ENCODE measurements around the gene FAM135A.
"Not testable (repeated sequence)": the region's sequence is repeated elsewhere in the genome, so short reads cannot be mapped to it uniquely, and the experiment has no call there.

Gene FAM135A

DNA sequence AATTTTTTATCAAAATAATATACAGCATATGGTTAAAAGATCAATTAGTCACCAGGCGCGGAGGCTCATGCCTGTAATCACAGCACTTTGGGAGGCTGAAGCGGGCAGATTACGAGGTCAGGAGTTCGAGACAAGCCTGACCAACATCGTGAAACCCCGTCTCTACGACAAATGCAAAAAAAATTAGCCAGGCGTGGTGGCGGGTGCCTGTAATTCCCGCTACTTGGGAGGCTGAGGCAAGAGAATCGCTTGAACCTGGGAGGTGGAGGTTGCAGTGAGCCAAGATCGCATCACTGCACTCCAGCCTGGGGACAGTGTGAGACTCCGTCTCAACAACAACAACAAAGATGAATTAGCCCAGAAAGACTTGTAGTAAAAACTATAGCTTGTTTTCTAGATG lies 46.4 kb downstream of the FAM135A start:
- DNase-seq (ENCODE audit: low read depth in 2 of 2) = not testable (repeated sequence)

DNA sequence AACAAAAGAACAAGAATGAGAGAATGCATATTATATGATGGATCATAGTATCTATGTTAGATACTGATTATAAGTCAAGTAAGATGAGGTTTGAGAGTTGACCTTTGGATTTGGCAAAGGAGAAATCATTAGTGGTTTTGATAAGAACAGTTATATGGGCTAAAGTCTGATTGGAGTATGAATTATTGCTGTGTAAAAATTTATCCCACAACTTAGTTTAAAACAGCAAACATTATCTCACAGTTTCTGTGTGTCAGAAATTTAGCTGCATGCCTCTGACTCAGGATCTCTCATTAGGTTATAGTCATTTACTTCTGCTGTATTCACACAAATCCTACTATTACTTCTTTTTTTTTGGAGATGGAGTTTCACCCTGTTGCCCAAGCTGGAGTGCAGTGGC lies 56.7 kb downstream of the FAM135A start:
- no peak for DNase-seq (ENCODE audit: low read depth in 2 of 2)

DNA sequence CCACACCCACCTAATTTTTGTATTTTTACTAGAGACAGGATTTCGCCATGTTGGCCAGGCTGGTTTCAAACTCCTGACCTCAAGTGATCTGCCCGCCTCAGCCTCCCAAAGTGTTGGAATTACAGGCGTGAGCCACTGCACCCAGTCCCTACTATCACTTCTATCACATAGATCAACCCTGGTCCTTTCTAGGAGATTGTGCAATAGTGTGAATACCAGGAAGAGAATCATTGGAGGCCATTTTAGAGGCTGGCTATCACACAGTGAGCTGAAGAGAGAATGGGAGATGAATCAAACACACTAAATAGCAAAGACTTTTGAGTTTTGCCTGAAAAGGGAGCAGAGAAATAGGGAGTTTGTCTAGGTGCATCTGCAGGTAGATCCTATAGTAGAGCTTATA lies 57.2 kb downstream of the FAM135A start:
- DNase-seq (ENCODE audit: low read depth in 2 of 2) = not testable (repeated sequence)

DNA sequence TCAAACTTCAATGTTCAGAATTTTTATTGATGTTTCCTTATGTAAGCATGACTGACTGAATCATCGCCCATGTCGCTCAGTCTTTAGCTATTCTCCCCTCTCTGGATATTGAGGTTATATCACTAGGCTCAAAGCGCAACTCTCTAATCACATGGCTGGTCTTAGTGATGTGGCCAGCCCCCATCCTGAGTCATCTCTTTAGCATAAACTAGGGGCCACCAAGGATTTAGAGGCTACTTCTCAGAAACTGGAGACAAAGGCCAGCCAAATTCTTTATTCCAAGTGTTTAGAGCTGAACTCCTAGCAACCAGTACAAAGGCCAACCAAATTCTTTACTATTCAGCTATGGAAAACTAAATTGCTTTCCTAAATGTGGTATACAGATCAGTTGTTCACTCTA lies 61.4 kb downstream of the FAM135A start:
- no peak for DNase-seq (ENCODE audit: low read depth in 2 of 2)

DNA sequence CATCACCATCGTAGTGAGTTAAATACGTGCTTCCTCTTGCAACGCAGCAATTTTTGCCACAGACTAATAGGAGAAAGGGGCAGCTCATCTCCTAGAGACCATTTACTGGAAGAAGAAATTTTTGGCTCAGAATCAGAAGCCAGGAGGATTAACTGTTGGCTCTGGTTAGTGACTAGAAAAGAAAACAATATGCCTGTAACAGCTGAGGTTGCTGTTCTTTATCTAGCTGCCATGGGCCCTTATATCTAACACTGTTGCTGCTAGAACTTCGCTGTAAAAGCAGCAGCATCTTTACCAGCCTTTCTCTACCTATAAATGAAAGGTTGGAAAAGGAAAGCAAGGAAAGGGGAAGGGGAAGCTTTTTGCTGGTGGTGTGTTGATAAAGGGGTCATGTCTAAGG lies 65.9 kb downstream of the FAM135A start:
- no peak for DNase-seq (ENCODE audit: low read depth in 2 of 2)

DNA sequence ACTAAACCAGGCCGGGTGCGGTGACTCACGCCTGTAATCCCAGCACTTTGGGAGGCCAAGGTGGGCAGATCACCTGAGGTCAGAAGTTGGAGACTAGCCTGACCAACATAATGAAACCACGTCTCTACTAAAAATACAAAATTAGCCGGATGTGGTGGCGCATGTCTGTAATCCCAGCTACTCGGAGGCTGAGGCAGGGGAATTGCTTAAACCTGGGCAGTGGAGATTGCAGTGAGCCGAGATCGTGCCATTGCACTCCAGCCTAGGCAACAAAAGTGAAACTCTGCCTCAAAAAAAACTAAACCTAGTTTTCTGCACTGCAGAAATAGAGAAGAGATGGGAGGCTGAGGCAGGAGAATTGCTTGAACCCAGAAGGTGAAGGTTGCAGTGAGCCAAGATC lies 73.3 kb downstream of the FAM135A start:
- not testable (repeated sequence) for DNase-seq (ENCODE audit: low read depth in 2 of 2)

DNA sequence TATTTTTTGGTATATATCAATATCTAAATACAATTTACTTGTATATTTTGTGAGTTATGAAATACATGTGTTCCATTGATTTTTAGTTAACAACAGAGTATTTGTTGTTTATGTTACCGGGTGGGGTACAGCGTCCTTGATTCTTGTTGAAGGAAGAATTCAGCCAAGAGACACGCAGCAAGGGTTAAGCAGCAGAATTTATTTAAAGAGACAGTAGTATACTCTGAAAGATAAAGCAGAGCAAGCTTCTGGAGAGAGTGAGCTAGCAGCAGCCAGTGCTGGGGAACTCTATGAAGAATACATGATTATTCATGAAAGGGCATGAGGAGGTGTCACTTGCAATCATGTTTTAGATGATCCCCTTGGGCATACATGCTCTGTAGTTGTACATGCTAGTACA lies 76.1 kb downstream of the FAM135A start:
- DNase-seq (ENCODE audit: low read depth in 2 of 2) = no peak

DNA sequence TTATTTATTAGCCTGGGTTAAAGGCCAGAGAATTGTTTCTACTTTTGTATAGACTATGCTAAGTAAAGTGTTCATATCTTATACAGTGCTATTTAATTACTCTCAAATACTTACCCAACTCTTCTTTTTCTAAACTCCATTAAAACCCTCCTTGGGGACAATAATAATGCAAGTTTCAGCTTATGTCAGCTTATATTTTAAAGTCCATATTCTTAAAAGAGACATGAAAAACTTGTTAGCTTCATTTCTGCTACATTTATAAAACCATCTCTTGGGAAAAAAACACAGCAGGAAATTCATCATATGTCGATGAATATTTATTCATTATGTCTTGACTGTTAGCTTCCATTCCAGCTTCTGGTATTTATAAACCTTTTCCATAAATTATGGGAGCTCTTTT lies 81.5 kb downstream of the FAM135A start:
- no peak for DNase-seq (ENCODE audit: low read depth in 2 of 2)

DNA sequence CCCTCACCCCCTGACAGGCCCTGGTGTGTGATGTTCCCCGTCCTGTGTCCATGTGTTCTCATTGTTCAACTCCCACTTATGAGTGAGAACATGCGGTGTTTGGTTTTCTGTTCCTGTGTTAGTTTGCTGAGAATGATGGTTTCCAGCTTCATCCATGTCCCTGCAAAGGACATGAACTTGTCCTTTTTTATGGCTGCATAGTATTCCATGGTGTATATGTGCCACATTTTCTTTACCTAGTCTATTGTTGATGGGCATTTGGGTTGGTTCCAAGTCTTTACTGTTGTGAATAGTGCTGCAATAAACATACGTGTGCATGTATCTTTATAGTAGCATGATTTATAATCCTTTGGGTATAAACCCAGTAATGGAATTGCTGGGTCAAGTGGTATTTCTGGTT lies 82.5 kb downstream of the FAM135A start:
- DNase-seq (ENCODE audit: low read depth in 2 of 2) = not testable (repeated sequence)

DNA sequence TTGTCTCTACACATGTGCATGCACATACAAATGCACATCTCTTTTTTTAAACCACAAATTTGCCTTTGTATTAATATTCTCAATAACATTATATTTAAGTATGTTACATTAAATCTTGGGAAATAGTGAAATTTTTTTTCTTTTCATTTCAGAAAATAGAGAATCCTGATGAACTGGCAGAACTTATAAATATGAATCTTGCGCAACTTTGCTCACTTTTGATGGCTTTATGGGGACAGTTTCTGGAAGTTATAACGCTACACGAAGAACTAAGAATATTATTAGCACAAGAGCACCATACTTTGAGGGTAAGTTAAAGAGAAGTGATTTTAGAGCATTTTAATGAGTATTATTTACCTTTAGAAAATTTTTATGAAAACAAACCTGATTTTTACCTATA lies 89.2 kb downstream of the FAM135A start:
- DNase-seq (ENCODE audit: low read depth in 2 of 2) = no peak

DNA sequence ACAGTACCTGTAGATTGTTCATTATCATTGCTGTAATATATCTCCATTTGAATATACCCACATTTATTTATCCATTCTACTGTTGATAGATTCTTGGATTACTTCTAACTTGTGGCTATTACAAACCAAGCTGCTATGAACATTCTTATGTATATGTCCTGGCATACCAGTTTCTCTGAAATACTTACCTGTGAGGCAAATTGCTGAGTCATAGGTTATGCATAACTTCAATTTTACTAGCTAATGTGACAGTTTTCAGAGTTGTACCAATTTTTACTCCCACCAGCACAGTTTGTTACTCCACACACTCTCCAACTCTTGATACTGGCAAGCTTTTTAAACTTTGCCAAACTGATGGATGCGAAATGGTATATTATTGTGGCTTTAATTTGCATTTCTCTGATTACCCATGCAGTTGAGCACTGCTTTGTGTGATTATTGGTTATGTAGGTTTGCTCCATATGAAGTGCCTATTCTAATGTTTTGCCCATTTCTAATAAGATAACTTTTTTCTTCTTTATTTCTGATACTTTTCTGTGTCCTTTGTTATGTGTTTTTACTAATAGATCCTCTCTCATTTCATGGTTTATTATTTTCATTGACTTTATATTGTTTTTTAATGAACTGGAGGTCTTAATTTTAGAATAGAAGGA lies 90.6 kb downstream of the FAM135A start:
- DNase-seq (ENCODE audit: low read depth in 2 of 2) = no peak

DNA sequence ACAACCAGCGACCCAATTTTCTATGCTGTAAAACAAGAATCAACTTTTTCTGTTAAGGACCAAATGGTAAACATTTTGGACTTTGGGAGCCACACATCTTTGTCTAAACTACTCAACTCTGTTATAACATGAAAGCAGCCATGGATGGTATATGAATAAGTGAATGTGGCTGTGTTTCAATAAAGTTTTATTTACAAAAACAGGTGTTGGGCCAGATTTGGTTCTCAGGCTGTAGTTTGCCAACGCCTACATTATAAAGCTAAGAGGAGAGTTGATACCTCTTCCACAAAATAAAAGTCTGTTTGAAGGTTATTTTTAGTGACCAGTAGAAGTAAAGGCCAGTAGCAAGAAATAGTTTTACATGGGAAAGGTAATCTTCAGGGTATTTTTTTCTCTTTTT lies 93.0 kb downstream of the FAM135A start:
- DNase-seq (ENCODE audit: low read depth in 2 of 2) = no peak

DNA sequence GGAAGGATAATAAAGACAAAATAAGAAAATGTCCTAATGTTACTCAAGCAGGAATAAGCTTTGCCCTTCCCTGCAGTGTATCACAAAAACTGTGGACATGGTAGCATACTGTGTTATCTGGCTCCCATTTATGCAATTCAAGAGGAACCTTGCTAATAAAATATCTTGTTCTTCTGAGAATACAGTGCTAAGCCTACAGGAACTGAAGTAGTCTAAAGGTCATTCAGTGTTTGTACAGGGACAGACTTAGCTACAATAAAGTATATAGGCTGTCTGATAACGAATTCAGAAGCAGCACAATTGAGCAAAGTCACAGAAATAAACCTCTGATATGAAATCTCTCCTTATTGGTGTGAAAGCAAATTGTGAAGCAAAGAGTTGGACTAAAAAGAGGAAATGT lies 93.9 kb downstream of the FAM135A start:
- no peak for DNase-seq (ENCODE audit: low read depth in 2 of 2)

DNA sequence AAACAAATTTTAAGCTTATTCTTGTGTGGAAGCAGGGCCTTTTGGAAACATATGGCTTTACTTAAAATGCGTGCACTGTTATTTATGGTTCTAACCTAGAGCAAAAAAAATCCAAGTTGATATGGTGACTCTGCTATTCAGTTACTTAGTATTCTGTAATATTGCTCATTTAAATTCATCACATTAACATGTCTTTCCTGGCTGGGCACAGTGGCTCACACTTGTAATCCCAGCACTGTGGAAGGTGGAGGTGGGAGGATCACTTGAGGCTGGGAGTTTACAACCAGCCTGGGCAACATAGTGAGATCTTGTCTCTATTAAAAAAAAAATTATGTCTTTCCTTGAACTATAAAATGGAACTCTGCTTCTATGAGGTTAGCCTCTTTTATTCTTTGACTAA lies 95.6 kb downstream of the FAM135A start:
- DNase-seq (ENCODE audit: low read depth in 2 of 2) = no peak

DNA sequence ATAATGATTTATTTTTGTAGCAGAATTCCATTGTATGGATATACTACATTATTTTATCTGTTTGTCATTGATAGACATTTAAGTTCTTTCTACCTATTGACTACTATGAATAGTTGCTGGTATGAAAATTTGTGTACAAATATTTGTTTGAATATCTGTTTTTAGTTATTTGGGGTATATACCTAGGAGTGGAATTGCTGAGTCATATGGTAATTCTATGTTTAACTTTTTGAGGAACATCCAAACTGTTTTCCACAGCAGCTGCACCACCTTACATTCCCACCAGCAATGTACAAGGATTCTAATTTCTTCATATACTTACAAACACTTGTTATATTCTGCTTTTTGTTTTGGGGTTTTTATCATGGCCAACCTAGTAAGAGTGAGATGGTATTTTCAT lies 97.3 kb downstream of the FAM135A start:
- DNase-seq (ENCODE audit: low read depth in 2 of 2) = no peak

DNA sequence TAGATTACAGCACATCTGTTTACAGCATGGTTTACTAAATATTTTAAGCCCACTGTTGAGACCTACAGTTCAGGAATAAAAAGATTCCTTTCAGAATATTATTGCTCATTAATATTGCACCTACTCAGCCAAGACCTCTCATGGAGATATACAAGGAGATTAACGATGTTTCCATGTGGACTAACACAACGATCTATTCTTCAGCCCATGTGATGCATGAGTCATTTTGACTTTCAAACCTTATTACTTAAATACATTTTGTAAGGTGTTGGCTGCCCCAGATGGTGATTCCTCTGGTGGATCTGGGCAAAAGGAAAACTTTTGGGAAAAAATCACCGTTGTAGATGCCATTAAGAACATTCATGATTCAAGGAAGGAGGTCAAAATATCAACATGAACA lies 105.4 kb downstream of the FAM135A start:
- DNase-seq (ENCODE audit: low read depth in 2 of 2) = no peak

DNA sequence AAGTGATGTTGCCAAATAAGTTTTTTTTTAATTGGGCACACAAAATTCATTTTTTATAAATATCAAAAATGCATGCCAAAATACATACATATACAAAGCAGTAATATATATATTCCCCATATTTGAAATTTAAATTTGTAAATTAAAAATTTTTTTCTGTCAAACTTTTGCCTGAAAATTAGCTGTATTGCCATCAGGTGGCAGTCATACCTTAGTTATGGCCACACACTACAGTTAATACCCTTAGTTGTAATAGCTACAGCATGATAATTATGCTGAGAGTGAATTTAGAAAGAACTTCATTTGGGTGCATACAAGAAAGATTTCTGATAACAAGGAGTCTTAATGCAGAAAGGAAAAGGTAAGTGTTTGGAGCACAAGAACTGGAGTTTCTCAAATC lies 107.3 kb downstream of the FAM135A start:
- no peak for DNase-seq (ENCODE audit: low read depth in 2 of 2)

DNA sequence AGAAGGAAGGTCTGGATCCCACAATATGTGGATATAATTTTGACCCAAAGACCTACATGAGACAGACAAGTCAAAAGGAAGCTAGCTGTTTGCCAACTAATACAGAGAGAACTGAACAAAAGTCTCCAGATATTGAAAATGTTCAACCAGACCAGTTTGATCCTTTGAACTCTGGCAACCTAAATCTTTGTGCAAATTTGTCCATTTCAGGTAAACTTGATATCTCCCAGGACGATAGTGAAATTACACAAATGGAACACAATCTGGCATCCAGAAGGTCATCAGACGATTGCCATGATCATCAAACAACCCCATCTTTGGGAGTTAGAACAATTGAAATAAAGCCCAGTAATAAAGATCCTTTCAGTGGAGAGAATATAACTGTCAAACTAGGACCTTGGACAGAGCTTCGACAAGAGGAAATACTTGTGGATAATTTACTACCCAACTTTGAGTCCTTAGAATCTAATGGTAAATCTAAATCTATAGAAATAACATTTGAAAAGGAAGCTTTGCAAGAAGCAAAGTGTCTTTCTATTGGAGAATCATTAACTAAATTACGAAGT lies 111.5 kb downstream of the FAM135A start:
- no peak for DNase-seq (ENCODE audit: low read depth in 2 of 2)

DNA sequence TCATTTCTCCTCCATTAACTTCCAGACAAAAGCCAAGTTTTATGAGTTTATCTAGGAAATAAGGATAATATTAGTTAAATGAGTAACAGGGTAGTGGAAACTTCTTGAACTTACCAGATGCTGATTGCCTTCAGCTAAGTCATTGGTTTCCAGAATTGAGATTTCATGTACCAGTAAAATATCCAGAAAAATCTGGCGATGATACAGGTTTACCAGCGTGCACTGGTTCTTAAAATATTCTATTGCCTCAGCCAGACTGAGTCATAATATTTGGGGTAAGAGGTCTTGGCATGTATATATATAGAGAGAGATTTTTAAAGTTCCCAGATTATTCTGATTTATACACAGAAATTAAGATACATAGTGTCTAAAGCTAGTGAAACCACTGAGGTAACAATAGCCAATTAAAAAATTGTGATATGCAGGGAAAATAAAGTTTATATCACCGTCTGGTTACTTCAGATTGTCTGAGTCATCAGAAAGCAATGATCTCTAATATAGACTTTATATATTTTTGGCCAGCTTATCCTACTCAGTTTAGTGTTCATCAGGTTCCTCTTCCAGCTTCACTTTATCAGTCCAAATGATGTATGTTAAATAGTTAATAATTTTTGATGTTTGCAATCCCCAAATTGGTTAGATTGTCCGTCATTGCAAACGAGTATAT lies 113.9 kb downstream of the FAM135A start:
- DNase-seq (ENCODE audit: low read depth in 2 of 2) = no peak

DNA sequence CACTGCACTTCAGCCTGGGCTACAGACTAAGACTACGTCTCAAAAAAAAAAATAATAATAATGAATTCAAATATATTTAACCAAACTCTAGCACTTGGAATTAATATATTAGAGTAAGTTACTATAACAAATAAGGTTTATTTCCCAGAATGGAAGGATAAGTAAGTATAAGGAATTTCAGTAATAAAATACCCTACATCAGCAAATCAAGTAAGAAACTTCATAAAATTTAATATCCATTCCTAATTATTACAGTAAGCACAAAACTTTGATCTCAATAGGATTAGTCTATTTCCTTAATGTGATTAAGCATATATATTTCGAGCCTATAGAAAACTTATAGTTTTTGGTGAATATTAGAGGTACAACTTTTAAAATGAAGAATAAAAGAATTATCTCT lies 116.7 kb downstream of the FAM135A start:
- no peak for DNase-seq (ENCODE audit: low read depth in 2 of 2)

DNA sequence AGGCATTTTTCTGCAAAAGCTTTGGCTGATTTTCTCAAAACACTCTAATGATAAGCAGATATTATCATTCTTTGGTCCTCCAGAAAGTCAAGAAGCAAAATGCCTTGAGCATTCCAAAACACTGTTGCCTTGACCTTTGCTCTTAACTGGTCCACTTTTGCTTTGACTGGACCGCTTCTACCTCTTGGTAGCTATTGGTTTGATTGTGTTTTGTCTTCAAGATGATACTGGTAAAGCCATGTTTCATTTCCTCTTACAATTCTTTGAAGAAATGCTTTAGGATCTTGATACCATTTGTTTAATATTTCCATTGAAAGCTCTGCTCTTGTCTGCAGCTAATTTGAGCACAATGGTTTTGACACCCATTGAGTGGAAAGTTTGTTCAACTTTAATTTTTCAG lies 117.8 kb downstream of the FAM135A start:
- DNase-seq (ENCODE audit: low read depth in 2 of 2) = no peak

DNA sequence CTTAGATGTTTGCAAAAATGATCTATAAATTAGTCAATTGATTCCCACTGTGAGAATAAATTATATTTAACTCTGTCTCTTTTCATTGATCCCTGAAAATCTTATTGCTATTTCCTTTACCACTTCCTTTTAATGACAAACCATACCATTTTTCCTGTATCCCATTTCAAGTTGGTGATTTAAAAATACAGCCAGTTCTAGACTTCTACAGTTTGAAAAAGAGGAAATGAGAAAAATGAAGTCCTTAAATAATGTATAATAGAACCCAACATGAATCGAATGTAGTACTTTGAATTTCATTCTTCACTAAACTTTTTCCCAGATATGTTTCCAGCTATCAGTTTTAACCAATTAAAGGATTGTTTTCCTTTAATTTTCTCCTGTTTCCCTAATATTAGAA lies 124.0 kb downstream of the FAM135A start:
- no peak for DNase-seq (ENCODE audit: low read depth in 2 of 2)

DNA sequence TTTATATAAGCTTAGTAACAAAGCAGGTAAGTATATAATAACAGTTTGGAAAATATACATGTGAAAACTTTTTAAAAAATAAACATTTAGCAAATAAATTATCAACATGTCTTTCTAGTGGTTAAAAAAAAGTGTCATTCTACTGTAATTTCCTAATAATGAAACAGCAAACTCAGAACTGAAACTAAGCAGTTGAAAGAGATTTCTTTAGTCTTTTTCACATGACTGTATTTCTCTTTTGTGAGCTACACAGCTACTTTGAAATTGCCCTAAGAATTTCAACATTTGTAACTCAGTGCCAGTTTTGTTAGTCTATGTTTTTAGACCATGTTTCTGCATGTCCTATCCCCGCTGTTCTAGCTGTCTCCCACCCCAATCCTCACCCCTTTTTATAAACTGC lies 125.1 kb downstream of the FAM135A start:
- DNase-seq (ENCODE audit: low read depth in 2 of 2) = no peak

DNA sequence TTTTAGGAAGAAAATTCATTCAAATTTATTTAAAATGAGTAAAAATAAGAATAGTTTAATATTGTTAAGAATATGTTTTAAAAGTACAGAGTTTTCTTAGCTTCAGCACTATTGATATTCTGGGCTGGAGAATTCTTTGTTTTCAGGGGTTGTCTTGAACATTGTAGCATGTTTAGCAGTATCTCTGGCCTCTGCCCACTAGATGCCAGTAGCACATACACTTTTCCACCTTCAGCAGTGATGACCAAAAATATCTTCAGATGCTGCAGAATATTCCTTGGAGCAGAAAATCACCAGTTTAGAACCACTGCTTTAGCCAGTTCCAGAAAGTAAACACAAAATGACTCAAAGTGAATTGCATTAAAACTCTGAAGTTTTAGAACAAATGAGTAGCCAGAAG lies 134.0 kb downstream of the FAM135A start:
- DNase-seq (ENCODE audit: low read depth in 2 of 2) = no peak

Measured in stimulated activated CD8-positive, alpha-beta memory T cell treated with anti-CD3 and anti-CD28 coated beads, Interleukin-7, amount 100 ng/mL, for 1 hour (primary cell).